Left lung (tissue), 10 donors: ENCODE measurements around the gene FBXL20. TPM values are rescaled to one million over a fixed set of nuclear protein-coding genes. Genes with fewer than 3 reads are reported as not detected.
"Not testable (repeated sequence)": the region's sequence is repeated elsewhere in the genome, so short reads cannot be mapped to it uniquely, and the experiment has no call there.

Experiments used
- ATAC-seq: fragments of 200-7000 bp; cut with Tn5 transposase; one replicate; pipeline ENCODE4 v1.9.1; 2020; ENCODE audit warnings: moderate library complexity
- DNase-seq, 4 donors: peaks; one replicate each; pipeline ENCODE4 v3.0.0-alpha.2; 2013 to 2020
- H3K27ac ChIP-seq, 2 donors: fragments of 200-600 bp; sonication (generic) in 1 of 2; one replicate each; pipeline versions ENCODE4 v1.5.0 to v1.8.0; 2020 to 2021
- H3K27me3 ChIP-seq, 2 donors: fragments of 200-600 bp; sonication (generic) in 1 of 2; one replicate each; pipeline versions ENCODE4 v1.5.0 to v1.8.0; 2020 to 2021
- H3K36me3 ChIP-seq, 2 donors: fragments of 200-600 bp; sonication (generic) in 1 of 2; one replicate each; pipeline versions ENCODE4 v1.5.0 to v1.8.0; 2020 to 2021
- H3K4me1 ChIP-seq, 2 donors: fragments of 200-600 bp; one replicate each; pipeline ENCODE4 v1.8.0; 2021
- H3K4me3 ChIP-seq, 2 donors: fragments of 200-600 bp; sonication (generic) in 1 of 2; one replicate each; pipeline versions ENCODE4 v1.5.0 to v1.8.0; 2020 to 2021; ENCODE audit warnings: mild to moderate bottlenecking in 1 of 2
- H3K9me3 ChIP-seq, 2 donors: fragments of 200-600 bp; sonication (generic) in 1 of 2; one replicate each; pipeline versions ENCODE4 v1.5.0 to v1.8.0; 2020 to 2021
- intact Hi-C, 2 donors: fragments of 100-400 bp; cut with DNase I; formaldehyde crosslinking; loops; one replicate each; pipeline versions ENCODE4 v1.11.2 to v1.14.2; 2022
- polyA plus RNA-seq, 6 donors: library from polyadenylated mRNA; unstranded; fragments of 120-200 nt; gene quantifications; one replicate each; pipeline ENCODE4 v1.2.1, GENCODE V29; 2013; ENCODE audit not compliant: insufficient read length in 6 of 6
- total RNA-seq, 2 donors: library from RNA; stranded (reverse); fragmentation: NEBNext Ultra II Directional; extraction: Animal tissue kit (Norgen Biotek cat#: 25700); gene quantifications; one replicate each; pipeline ENCODE4 v1.2.1, GENCODE V29; 2021
- TF ChIP-seq, protein P1 (sequence below), 2 donors: fragments of 200-600 bp; sonication (generic) in 1 of 2; IDR thresholded peaks; one replicate each; pipeline versions ENCODE4 v1.5.0 to v1.8.0; 2021; ENCODE audit warnings: antibody characterized with exemption in 2 of 2
- donor health status: DM: no; HTN: yes; CAD: no.
- donor health status: DM: no; HTN: no; CAD: no.

The FBXL20 gene
- total and polyA plus RNA-seq, 8 donors: 14.1 to 27.3 (median 18.7) TPM

DNA sequence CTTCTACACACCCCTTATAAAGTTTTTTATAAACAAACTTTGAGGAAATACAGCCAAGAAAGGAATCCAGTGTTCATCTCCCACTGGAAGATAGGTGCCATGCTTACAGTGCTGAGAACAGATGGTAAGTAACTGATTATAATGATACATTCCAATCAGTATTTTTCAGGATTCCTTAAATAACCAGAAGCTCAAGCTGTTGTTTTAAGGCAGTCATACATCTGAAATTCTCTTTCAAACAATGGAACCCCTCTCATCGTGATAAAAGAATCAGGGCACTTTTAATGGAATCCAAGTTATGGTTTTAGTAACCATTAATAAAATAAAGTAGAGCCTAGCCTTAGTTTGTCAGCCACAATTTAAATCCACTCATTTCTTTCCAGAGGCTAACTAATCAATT, 119.6 kb downstream of the FBXL20 start:
- no peak overlapping the region for H3K4me3 ChIP-seq
- H3K4me1 ChIP-seq: peaks cover 0 to 7% of the 10 kb centered on the region in 2 donors
- no peak for ATAC-seq
- intact Hi-C loops: no loop called here
- H3K36me3 ChIP-seq: peaks cover 0 to 15% of the 10 kb centered on the region in 2 donors
- DNase-seq: no peak
- H3K9me3 ChIP-seq: no peaks in the 10 kb centered on the region
- TF ChIP-seq, protein P1, sequence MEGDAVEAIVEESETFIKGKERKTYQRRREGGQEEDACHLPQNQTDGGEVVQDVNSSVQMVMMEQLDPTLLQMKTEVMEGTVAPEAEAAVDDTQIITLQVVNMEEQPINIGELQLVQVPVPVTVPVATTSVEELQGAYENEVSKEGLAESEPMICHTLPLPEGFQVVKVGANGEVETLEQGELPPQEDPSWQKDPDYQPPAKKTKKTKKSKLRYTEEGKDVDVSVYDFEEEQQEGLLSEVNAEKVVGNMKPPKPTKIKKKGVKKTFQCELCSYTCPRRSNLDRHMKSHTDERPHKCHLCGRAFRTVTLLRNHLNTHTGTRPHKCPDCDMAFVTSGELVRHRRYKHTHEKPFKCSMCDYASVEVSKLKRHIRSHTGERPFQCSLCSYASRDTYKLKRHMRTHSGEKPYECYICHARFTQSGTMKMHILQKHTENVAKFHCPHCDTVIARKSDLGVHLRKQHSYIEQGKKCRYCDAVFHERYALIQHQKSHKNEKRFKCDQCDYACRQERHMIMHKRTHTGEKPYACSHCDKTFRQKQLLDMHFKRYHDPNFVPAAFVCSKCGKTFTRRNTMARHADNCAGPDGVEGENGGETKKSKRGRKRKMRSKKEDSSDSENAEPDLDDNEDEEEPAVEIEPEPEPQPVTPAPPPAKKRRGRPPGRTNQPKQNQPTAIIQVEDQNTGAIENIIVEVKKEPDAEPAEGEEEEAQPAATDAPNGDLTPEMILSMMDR (IDR thresholded peaks at IDR 0.05): no peak
- H3K27ac ChIP-seq: no peak overlapping the region
- no peaks in the 10 kb centered on the region for H3K27me3 ChIP-seq

DNA sequence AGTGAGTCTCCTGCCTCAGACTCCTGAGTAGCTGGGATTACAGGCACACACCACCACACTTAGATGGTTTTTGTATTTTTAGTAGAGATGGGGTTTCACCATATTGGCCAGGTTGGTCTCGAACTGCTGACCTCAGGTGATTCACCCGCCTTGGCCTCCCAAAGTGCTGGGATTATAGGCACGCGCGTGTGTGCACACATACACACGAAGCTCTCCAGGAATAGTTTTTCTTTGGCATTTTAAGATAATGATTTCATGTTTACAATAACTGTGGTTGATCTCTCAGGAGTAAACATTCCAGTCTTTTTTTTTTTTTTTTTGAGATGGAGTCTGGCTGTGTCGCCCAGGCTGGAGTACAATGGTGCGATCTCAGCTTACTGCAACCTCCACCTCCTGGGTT, 123.2 kb downstream of the FBXL20 start:
- not testable (repeated sequence) for ATAC-seq, H3K9me3 ChIP-seq
- peaks cover 0 to 35% of the 10 kb centered on the region in 2 donors for H3K36me3 ChIP-seq

DNA sequence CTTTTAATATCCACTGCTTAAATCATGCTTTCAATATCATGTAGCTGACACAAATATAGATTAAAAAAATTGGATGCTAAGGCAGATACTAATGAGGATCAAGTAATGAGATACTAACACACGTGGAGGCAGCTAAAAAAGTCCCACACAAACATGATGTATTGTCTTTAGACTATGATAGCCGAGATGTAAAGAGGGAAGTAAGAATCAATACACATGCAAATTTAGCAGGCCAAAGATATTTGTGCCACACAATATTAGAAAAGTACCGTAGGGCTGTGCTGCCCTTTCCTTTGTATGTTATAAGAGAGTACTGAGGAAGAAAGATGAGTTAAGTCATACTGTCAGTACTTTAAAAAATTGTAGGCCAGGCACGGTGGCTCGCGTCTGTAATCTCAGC, 124.3 kb downstream of the FBXL20 start:
- TF ChIP-seq, protein P1 (IDR thresholded peaks at IDR 0.05): no peak
- DNase-seq (no peak), ATAC-seq (no peak)
- no peak overlapping the region for H3K4me3 ChIP-seq
- peaks cover 0 to 3% of the 10 kb centered on the region in 2 donors for H3K4me1 ChIP-seq
- H3K27ac ChIP-seq: no peak overlapping the region
- peaks cover 0 to 36% of the 10 kb centered on the region in 2 donors for H3K36me3 ChIP-seq
- intact Hi-C loops: no loop called here
- no peaks in the 10 kb centered on the region for H3K27me3 ChIP-seq
- no peaks in the 10 kb centered on the region for H3K9me3 ChIP-seq

More for the DNA sequence above, 123.2 kb downstream of the FBXL20 start:
- H3K27ac ChIP-seq, H3K4me1 ChIP-seq, DNase-seq, H3K4me3 ChIP-seq, H3K27me3 ChIP-seq, intact Hi-C loops: not testable (repeated sequence)

DNA sequence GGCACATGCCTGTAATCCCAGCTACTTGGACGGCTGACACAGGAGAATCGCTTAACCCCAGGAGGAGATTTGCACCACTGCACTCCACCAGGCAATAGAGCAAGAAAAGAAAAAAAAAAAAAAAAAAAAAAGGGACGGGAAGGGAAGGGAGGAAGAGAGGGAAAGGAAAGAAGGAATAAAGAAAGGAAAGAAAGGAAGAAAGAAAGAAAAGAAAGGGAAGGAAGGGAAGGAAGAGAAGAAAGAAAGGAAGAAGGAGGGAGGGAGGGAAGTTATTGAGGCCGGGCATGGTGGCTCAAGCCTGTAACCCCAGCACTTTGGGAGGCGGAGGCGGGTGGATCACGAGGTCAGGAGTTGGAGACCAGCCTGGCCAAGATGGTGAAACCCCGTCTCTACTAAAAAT, 125.3 kb downstream of the FBXL20 start:
- H3K27me3 ChIP-seq: no peaks in the 10 kb centered on the region
- no peak for DNase-seq
- H3K36me3 ChIP-seq: peaks cover 0 to 36% of the 10 kb centered on the region in 2 donors
- ATAC-seq: no peak
- TF ChIP-seq, protein P1 (IDR thresholded peaks at IDR 0.05): no peak
- H3K9me3 ChIP-seq: no peaks in the 10 kb centered on the region
- H3K27ac ChIP-seq: no peak overlapping the region
- H3K4me1 ChIP-seq: no peaks in the 10 kb centered on the region
- no peak overlapping the region for H3K4me3 ChIP-seq
- intact Hi-C loops: no loop called here

DNA sequence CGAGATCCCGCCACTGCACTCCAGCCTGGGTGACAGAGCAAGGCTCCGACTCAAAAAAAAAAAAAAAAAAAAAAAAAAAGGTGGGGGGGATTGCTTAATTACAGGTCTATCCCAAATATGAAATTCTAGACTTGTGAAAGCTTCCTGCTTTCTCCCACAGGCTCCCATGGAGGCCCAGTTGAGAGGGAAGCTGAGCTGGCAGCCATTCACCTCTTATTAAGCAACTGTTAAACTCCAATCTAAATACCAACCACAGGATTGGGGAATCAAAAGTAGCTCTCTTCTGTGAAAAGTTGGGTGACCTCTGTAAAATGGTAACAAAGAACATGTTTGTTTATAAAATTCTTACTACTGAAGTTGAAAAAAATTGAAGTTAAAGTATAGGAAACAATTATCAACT, 129.9 kb downstream of the FBXL20 start:
- DNase-seq: no peak
- Histone ChIP-seq H3K27me3 (no peaks in the 10 kb centered on the region), H3K27ac (no peak overlapping the region), H3K9me3 (no peaks in the 10 kb centered on the region), H3K36me3 (peaks cover 0 to 65% of the 10 kb centered on the region in 2 donors), H3K4me1 (no peaks in the 10 kb centered on the region), H3K4me3 (no peak overlapping the region)
- intact Hi-C loops: no loop called here
- TF ChIP-seq, protein P1 (IDR thresholded peaks at IDR 0.05): no peak
- ATAC-seq: peak; percentile 22

DNA sequence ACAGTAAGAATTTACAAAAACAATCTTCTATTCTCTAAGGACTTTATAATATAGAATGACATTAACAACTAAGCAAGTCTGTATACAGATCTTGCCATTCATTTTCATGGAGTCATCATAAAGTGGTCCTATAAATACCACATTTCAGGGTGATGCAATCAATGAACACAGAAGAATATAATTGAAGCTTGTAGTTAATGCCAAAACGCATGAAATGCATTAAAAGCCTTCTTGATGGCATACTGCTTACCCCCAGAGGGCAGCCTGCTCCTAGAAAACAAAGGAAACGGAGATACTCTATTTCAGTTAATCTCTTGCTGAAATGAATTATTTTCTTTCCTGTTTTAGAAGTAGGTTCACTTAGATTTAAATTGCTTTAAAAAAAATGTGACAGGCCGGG, 130.5 kb downstream of the FBXL20 start:
- H3K4me1 ChIP-seq: no peaks in the 10 kb centered on the region
- H3K4me3 ChIP-seq: no peak overlapping the region
- DNase-seq (peak in 2 of 4 donors; percentile 20 to 57), ATAC-seq (peak; percentile 53)
- H3K27me3 ChIP-seq: no peaks in the 10 kb centered on the region
- no peaks in the 10 kb centered on the region for H3K9me3 ChIP-seq
- intact Hi-C loops: no loop called here
- no peak overlapping the region for H3K27ac ChIP-seq
- TF ChIP-seq, protein P1 (IDR thresholded peaks at IDR 0.05): no peak
- peaks cover 0 to 65% of the 10 kb centered on the region in 2 donors for H3K36me3 ChIP-seq
